ENCODE measurements around the gene MAB21L3.

GRCh38 chr1:116150368-116150767, 39.2 kb downstream of the MAB21L3 start:
- TF ChIP-seq CTCF (conservative IDR thresholded peaks at IDR 0.05; ENCODE audit: low read depth, low read length) (no peak), EZH2 (IDR thresholded peaks at IDR 0.05; ENCODE audit: borderline replicate concordance, low read depth, low read length, poor library complexity, severe bottlenecking) (no peak)

Data from A673 (cell line).